Measurements from ENCODE around the gene STIL.
"Not testable (repeated sequence)": the region's sequence is repeated elsewhere in the genome, so short reads cannot be mapped to it uniquely, and the experiment has no call there.

The STIL gene

DNA sequence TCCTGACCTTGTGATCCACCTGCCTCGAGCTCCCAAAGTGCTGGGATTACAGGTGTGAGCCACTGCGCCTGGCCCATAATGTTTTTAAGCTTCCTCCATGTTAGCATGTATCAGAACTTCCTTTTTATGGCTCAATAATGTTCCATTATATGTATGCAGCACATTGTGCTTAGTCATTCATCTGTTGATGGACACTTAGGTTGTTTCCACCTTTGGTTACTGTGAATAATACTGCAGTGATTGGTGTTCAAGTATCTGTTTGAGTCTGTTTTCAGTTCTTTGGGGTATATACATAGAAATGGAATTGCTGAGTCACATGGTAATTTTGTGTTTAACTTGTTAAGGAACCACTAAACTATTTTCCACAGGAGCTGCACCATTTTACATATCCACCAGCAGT is 37.4 kb upstream of the STIL start:
- H3K9me3 ChIP-seq (ENCODE audit: insufficient read depth, low read length, severe bottlenecking), result no peaks in the 10 kb centered on the region
- H3K27me3 ChIP-seq (ENCODE audit: insufficient read depth, low read length, poor library complexity), result no peaks in the 10 kb centered on the region
- ATAC-seq (ENCODE audit: insufficient read depth, low read depth), result no peak
- no peak for DNase-seq
- H3K9ac ChIP-seq (ENCODE audit: low read depth, low read length), result no peak overlapping the region
- no peak overlapping the region for H2AFZ ChIP-seq (ENCODE audit: low read depth, low read length)
- TF ChIP-seq EZH2 (IDR thresholded peaks at IDR 0.05; ENCODE audit: borderline replicate concordance, low read depth, low read length, severe bottlenecking), result no peak
- no peak for TF ChIP-seq CTCF (IDR thresholded peaks at IDR 0.05; ENCODE audit: borderline replicate concordance, extremely low read depth, low read length, poor library complexity, severe bottlenecking)
- H4K20me1 ChIP-seq (ENCODE audit: insufficient read depth, low read length), result peaks cover 15% of the 10 kb centered on the region; the same call in 1 of the 2 replicates
- H3K79me2 ChIP-seq (ENCODE audit: insufficient read depth, low read length), result peaks cover 94% of the 10 kb centered on the region
- H3K36me3 ChIP-seq (ENCODE audit: insufficient read depth, low read length), result peaks cover 11% of the 10 kb centered on the region; the same call in 1 of the 2 replicates
- H3K4me1 ChIP-seq (ENCODE audit: insufficient read depth, low read length), result no peaks in the 10 kb centered on the region
- H3K4me3 ChIP-seq (ENCODE audit: low read depth in 1 of 2, low read length in 2 of 2), result no peak overlapping the region
- no peak overlapping the region for H3K4me2 ChIP-seq (ENCODE audit: insufficient read depth, low read length)
- H3K27ac ChIP-seq (ENCODE audit: low read length), result no peak overlapping the region

DNA sequence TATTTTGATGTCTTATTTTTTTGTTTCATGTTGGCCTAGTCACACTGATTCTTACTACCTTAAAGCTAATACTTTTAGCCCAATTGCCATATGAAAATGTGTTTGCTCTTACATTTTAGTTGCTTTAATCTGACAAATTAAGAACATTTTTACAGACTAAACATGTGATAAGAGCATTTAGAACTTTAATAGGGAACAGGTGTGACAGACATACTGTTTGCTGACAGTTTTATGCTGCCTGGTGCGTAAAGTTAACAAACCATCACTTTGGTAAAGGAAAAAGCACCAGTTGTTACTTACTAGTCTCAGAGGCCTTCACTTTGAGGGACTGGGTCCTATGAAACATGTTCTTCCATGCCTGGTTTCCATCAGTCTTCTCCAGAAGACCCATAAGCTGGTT is 34.3 kb upstream of the STIL start:
- Histone ChIP-seq H3K4me1 (ENCODE audit: insufficient read depth, low read length) (no peaks in the 10 kb centered on the region), H3K9me3 (ENCODE audit: insufficient read depth, low read length, severe bottlenecking) (no peaks in the 10 kb centered on the region), H3K79me2 (ENCODE audit: insufficient read depth, low read length) (peaks cover 89% of the 10 kb centered on the region), H3K27ac (ENCODE audit: low read length) (no peak overlapping the region), H3K36me3 (ENCODE audit: insufficient read depth, low read length) (peaks cover 11% of the 10 kb centered on the region; the same call in 1 of the 2 replicates), H3K4me3 (ENCODE audit: low read depth in 1 of 2, low read length in 2 of 2) (no peak overlapping the region), H3K4me2 (ENCODE audit: insufficient read depth, low read length) (no peak overlapping the region), H4K20me1 (ENCODE audit: insufficient read depth, low read length) (peaks cover 18% of the 10 kb centered on the region; the same call in 1 of the 2 replicates), H3K9ac (ENCODE audit: low read depth, low read length) (no peak overlapping the region), H2AFZ (ENCODE audit: low read depth, low read length) (no peak overlapping the region), H3K27me3 (ENCODE audit: insufficient read depth, low read length, poor library complexity) (no peaks in the 10 kb centered on the region)
- no peak for TF ChIP-seq EZH2 (IDR thresholded peaks at IDR 0.05; ENCODE audit: borderline replicate concordance, low read depth, low read length, severe bottlenecking)
- ATAC-seq (ENCODE audit: insufficient read depth, low read depth) (no peak), DNase-seq (no peak)

GRCh38 chr1:47347735-47348134 is 33.8 kb upstream of the STIL start:
- Histone ChIP-seq H3K27ac (ENCODE audit: low read length) (no peak overlapping the region), H3K79me2 (ENCODE audit: insufficient read depth, low read length) (peaks cover 88% of the 10 kb centered on the region)

GRCh38 chr1:47346979-47347378 is 33.0 kb upstream of the STIL start:
- not testable (repeated sequence) for H3K27me3 ChIP-seq (ENCODE audit: insufficient read depth, low read length, poor library complexity); H3K4me1 ChIP-seq (ENCODE audit: insufficient read depth, low read length); DNase-seq; H3K9ac ChIP-seq (ENCODE audit: low read depth, low read length); H3K4me3 ChIP-seq (ENCODE audit: low read depth in 1 of 2, low read length in 2 of 2); H2AFZ ChIP-seq (ENCODE audit: low read depth, low read length); H3K27ac ChIP-seq (ENCODE audit: low read length); ATAC-seq (ENCODE audit: insufficient read depth, low read depth); H3K4me2 ChIP-seq (ENCODE audit: insufficient read depth, low read length); H3K9me3 ChIP-seq (ENCODE audit: insufficient read depth, low read length, severe bottlenecking)
- peaks cover 87% of the 10 kb centered on the region for H3K79me2 ChIP-seq (ENCODE audit: insufficient read depth, low read length)
- H3K36me3 ChIP-seq (ENCODE audit: insufficient read depth, low read length), result peaks cover 11% of the 10 kb centered on the region
- peaks cover 18% of the 10 kb centered on the region; the same call in 1 of the 2 replicates for H4K20me1 ChIP-seq (ENCODE audit: insufficient read depth, low read length)

More at GRCh38 chr1:47347735-47348134, 33.8 kb upstream of the STIL start:
- H4K20me1 ChIP-seq (ENCODE audit: insufficient read depth, low read length), result peaks cover 18% of the 10 kb centered on the region; the same call in 1 of the 2 replicates
- no peaks in the 10 kb centered on the region for H3K9me3 ChIP-seq (ENCODE audit: insufficient read depth, low read length, severe bottlenecking)
- DNase-seq, result no peak
- H3K9ac ChIP-seq (ENCODE audit: low read depth, low read length), result no peak overlapping the region
- TF ChIP-seq EZH2 (IDR thresholded peaks at IDR 0.05; ENCODE audit: borderline replicate concordance, low read depth, low read length, severe bottlenecking) (no peak), CTCF (IDR thresholded peaks at IDR 0.05; ENCODE audit: borderline replicate concordance, extremely low read depth, low read length, poor library complexity, severe bottlenecking) (no peak)
- H2AFZ ChIP-seq (ENCODE audit: low read depth, low read length), result no peak overlapping the region
- peaks cover 11% of the 10 kb centered on the region for H3K36me3 ChIP-seq (ENCODE audit: insufficient read depth, low read length)
- no peak overlapping the region for H3K4me3 ChIP-seq (ENCODE audit: low read depth in 1 of 2, low read length in 2 of 2)
- no peak for ATAC-seq (ENCODE audit: insufficient read depth, low read depth)
- no peak overlapping the region for H3K4me2 ChIP-seq (ENCODE audit: insufficient read depth, low read length)
- H3K27me3 ChIP-seq (ENCODE audit: insufficient read depth, low read length, poor library complexity), result no peaks in the 10 kb centered on the region
- H3K4me1 ChIP-seq (ENCODE audit: insufficient read depth, low read length), result no peaks in the 10 kb centered on the region

All from DND-41 (cell line).